Measurements from ENCODE around the gene CDK1. TPM values are rescaled to one million over a fixed set of nuclear protein-coding genes. Genes with fewer than 3 reads are reported as not detected.

Gene CDK1
- polyA plus RNA-seq, 1 experiment = 16.8 TPM

- TF ChIP-seq CTCF (IDR thresholded peaks at IDR 0.05; ENCODE audit: insufficient read depth, low read depth, low read length) = no peak
- H3K36me3 ChIP-seq (ENCODE audit: control insufficient read depth, insufficient read depth, low read length) = no peaks in the 10 kb centered on the region
- no peak overlapping the region for H3K4me3 ChIP-seq (ENCODE audit: low read depth, low read length)
- no peak for DNase-seq (ENCODE audit: low read depth)
- ChIA-PET POLR2A (no interaction called here), CTCF (no interaction called here)
- no peaks in the 10 kb centered on the region for H3K27me3 ChIP-seq (ENCODE audit: control insufficient read depth, insufficient read depth, low read length)
Measured at GRCh38 chr10:60800918-60801317, 22.6 kb downstream of the CDK1 start.

GRCh38 chr10:60801522-60801921, 23.2 kb downstream of the CDK1 start:
- DNase-seq (ENCODE audit: low read depth) = no peak
- CTCF ChIA-PET = no interaction called here
- POLR2A ChIA-PET = no interaction called here
- Histone ChIP-seq H3K27me3 (ENCODE audit: control insufficient read depth, insufficient read depth, low read length) (no peaks in the 10 kb centered on the region), H3K4me3 (ENCODE audit: low read depth, low read length) (no peak overlapping the region), H3K36me3 (ENCODE audit: control insufficient read depth, insufficient read depth, low read length) (no peaks in the 10 kb centered on the region)
- TF ChIP-seq CTCF (IDR thresholded peaks at IDR 0.05; ENCODE audit: insufficient read depth, low read depth, low read length) = no peak

DNA sequence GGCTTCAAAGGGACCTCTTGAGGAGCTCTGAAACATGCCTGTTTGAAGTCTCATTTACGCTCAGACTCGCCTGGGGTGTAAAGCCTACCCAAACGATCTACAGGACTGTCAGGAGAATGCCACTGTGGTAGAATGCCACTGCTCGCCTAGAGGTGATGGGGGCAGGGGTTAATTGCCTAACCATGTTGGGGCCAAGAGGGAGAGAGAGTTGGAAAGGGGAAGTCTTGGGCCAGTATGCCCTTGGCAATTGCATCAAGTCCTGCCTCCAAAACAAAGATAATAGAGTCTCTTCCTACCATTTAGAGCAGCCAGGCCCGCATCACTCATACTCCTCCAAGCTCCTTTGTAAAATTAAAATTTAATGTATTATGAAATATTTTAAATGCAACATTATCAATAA, 25.2 kb downstream of the CDK1 start:
- ChIA-PET CTCF (interaction anchor here (1.0 kb wide), 1 partner anchor 13 kb away, joined by 3 read pairs; no protein-coding TSS in a partner anchor), POLR2A (no interaction called here)
- no peaks in the 10 kb centered on the region for H3K27me3 ChIP-seq (ENCODE audit: control insufficient read depth, insufficient read depth, low read length)
- H3K36me3 ChIP-seq (ENCODE audit: control insufficient read depth, insufficient read depth, low read length) = no peaks in the 10 kb centered on the region
- no peak overlapping the region for H3K4me3 ChIP-seq (ENCODE audit: low read depth, low read length)
- no peak for TF ChIP-seq CTCF (IDR thresholded peaks at IDR 0.05; ENCODE audit: insufficient read depth, low read depth, low read length)
- no peak for DNase-seq (ENCODE audit: low read depth)

- no peaks in the 10 kb centered on the region for H3K36me3 ChIP-seq (ENCODE audit: control insufficient read depth, insufficient read depth, low read length)
- no peak for TF ChIP-seq CTCF (IDR thresholded peaks at IDR 0.05; ENCODE audit: insufficient read depth, low read depth, low read length)
- H3K4me3 ChIP-seq (ENCODE audit: low read depth, low read length) = no peak overlapping the region
- CTCF ChIA-PET = interaction anchor here (1.0 kb wide), 1 partner anchor 13 kb away, joined by 3 read pairs; no protein-coding TSS in a partner anchor
- H3K27me3 ChIP-seq (ENCODE audit: control insufficient read depth, insufficient read depth, low read length) = no peaks in the 10 kb centered on the region
- POLR2A ChIA-PET = no interaction called here
- DNase-seq (ENCODE audit: low read depth) = no peak
Measured at GRCh38 chr10:60803865-60804264, 25.6 kb downstream of the CDK1 start.

- DNase-seq (ENCODE audit: low read depth) = no peak
- Histone ChIP-seq H3K27me3 (ENCODE audit: control insufficient read depth, insufficient read depth, low read length) (no peaks in the 10 kb centered on the region), H3K4me3 (ENCODE audit: low read depth, low read length) (no peak overlapping the region), H3K36me3 (ENCODE audit: control insufficient read depth, insufficient read depth, low read length) (no peaks in the 10 kb centered on the region)
- CTCF ChIA-PET = no interaction called here
- TF ChIP-seq CTCF (IDR thresholded peaks at IDR 0.05; ENCODE audit: insufficient read depth, low read depth, low read length) = no peak
- POLR2A ChIA-PET = no interaction called here
Measured at GRCh38 chr10:60806921-60807320, 28.6 kb downstream of the CDK1 start.
